Neuronal stem cell (in vitro differentiated cells): ENCODE results near the gene F12.

Experiments
- DNase-seq: peaks from one replicate; pipeline ENCODE4 v3.0.0-alpha.2; 2013; ENCODE audit warnings: low spot score
- H2AFZ ChIP-seq: one replicate; pipeline ENCODE4 v1.6.1; 2013; ENCODE audit warnings: mild to moderate bottlenecking, low read length, inconsistent platforms
- H2AK5ac ChIP-seq: 2 replicates; pipeline ENCODE4 v1.6.1; 2013; ENCODE audit warnings: low read depth, mild to moderate bottlenecking, inconsistent platforms, low read length, moderate library complexity, mixed read lengths
- H2BK120ac ChIP-seq: 2 replicates; pipeline ENCODE4 v1.6.1; 2013; ENCODE audit warnings: low read depth, mild to moderate bottlenecking, inconsistent platforms, low read length, moderate library complexity, mixed read lengths
- H2BK12ac ChIP-seq: one replicate; pipeline ENCODE4 v1.6.1; 2013; ENCODE audit warnings: low read length, inconsistent platforms
- H2BK15ac ChIP-seq: 2 replicates; pipeline ENCODE4 v1.6.1; 2013; ENCODE audit warnings: mild to moderate bottlenecking, low read length, inconsistent platforms, mixed read lengths
- H2BK5ac ChIP-seq: one replicate; pipeline ENCODE4 v1.6.1; 2013; ENCODE audit warnings: inconsistent platforms, mild to moderate bottlenecking, low read length, moderate library complexity
- H3K14ac ChIP-seq: one replicate; pipeline ENCODE4 v1.6.1; 2013; ENCODE audit warnings: low read length, inconsistent platforms
- H3K18ac ChIP-seq: 2 replicates; pipeline ENCODE4 v1.6.1; 2013; ENCODE audit warnings: low read length, inconsistent platforms
- H3K23ac ChIP-seq: 2 replicates; pipeline ENCODE4 v1.6.1; 2013; ENCODE audit warnings: low read depth, mild to moderate bottlenecking, mixed read lengths, low read length, inconsistent platforms; ENCODE audit not compliant: poor library complexity
- H3K27ac ChIP-seq: replicated peaks from 3 replicates; pipeline ENCODE4 v1.5.1; 2013; ENCODE audit warnings: low read length, inconsistent platforms
- H3K27me3 ChIP-seq, 3 experiments: 2 replicates each; pipeline ENCODE4 v1.6.1; 2013; ENCODE audit warnings: low read length in 3 of 3, mild to moderate bottlenecking in 2 of 3, inconsistent platforms in 1 of 3, low read depth in 1 of 3, mixed read lengths in 1 of 3, moderate library complexity in 1 of 3; ENCODE audit not compliant: control insufficient read depth in 3 of 3, insufficient read depth in 3 of 3
- H3K36me3 ChIP-seq, 2 donors: replicated peaks in 1 of 2; 2 replicates each; pipeline ENCODE4 v1.6.1; 2013; ENCODE audit warnings: low read length in 2 of 2; ENCODE audit not compliant: control insufficient read depth in 2 of 2, insufficient read depth in 2 of 2
- H3K4ac ChIP-seq: 2 replicates; pipeline ENCODE4 v1.6.1; 2013; ENCODE audit warnings: inconsistent platforms, mild to moderate bottlenecking, low read length, moderate library complexity
- H3K4me1 ChIP-seq, 2 donors: 1 replicate in 1 of 2; 2 replicates in 1 of 2; pipeline ENCODE4 v1.6.1; 2013; ENCODE audit warnings: low read length in 2 of 2, low read depth in 1 of 2; ENCODE audit not compliant: control insufficient read depth in 2 of 2, insufficient read depth in 1 of 2
- H3K4me2 ChIP-seq: one replicate; pipeline ENCODE4 v1.6.1; 2013; ENCODE audit warnings: mild to moderate bottlenecking, low read length, inconsistent platforms; ENCODE audit not compliant: insufficient read depth, poor library complexity, severe bottlenecking
- H3K4me3 ChIP-seq, 2 donors: 2 replicates each; pipeline ENCODE4 v1.5.1; 2013; ENCODE audit warnings: low read length in 2 of 2, mild to moderate bottlenecking in 2 of 2, inconsistent platforms in 1 of 2, moderate library complexity in 1 of 2
- H3K79me1 ChIP-seq: one replicate; pipeline ENCODE4 v1.6.1; 2013; ENCODE audit warnings: low read depth, mild to moderate bottlenecking, inconsistent platforms, low read length, moderate library complexity
- H3K9ac ChIP-seq: one replicate; pipeline ENCODE4 v1.6.1; 2013; ENCODE audit warnings: mild to moderate bottlenecking, low read depth, low read length, inconsistent platforms; ENCODE audit not compliant: poor library complexity
- H3K9me3 ChIP-seq, 2 donors: replicated peaks in 1 of 2; 2 replicates each; pipeline versions ENCODE3 to v1.6.1; 2013; ENCODE audit warnings: low read length in 2 of 2, mild to moderate bottlenecking in 2 of 2, inconsistent platforms in 1 of 2, low read depth in 1 of 2, mixed read lengths in 1 of 2, moderate library complexity in 1 of 2; ENCODE audit not compliant: control insufficient read depth in 2 of 2, insufficient read depth in 1 of 2
- H4K8ac ChIP-seq: one replicate; pipeline ENCODE4 v1.6.1; 2013; ENCODE audit warnings: low read depth, mild to moderate bottlenecking, inconsistent platforms, low read length, moderate library complexity
- H4K91ac ChIP-seq: one replicate; pipeline ENCODE4 v1.6.1; 2013; ENCODE audit warnings: low read length, low read depth, mild to moderate bottlenecking, inconsistent platforms; ENCODE audit not compliant: poor library complexity
- WGBS, 2 donors: extraction: QIAGEN DNeasy Blood & Tissue Kit; methylation state at CpG; one replicate each; pipeline ENCODE4 v1.1.7; 2013; ENCODE audit warnings: missing lambda C conversion rate in 2 of 2, mixed read lengths in 1 of 2; ENCODE audit not compliant: insufficient read length in 2 of 2, insufficient replicate concordance in 1 of 2; ENCODE audit errors: extremely low coverage in 2 of 2; 5-methylcytosine and 5-hydroxymethylcytosine counted together

F12 gene

DNA sequence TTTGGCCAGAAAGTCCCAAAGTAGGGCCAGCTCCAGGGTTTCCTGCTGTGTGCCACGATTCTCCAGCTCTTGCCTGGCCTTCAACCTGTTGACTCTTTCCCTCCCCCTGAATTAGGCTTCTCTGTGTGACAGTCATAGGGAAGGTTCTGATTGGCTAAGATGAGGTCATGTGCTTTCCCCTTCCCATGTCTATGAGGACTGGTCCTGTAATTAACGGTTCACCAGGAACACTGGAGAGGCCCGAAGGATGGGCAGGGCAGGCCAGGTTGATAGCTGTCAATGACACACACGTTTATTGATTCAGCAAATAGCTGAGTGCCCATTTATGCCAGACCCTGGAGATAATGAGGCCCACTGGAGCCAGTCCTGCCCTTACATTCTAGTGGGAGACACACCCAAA, 28.3 kb upstream of the F12 start:
- H3K4me1 ChIP-seq, result peaks cover 0 to 2% of the 10 kb centered on the region in 2 donors
- H4K8ac ChIP-seq, result no peak overlapping the region
- H3K9me3 ChIP-seq, result no peaks in the 10 kb centered on the region
- no peak overlapping the region for H3K18ac ChIP-seq
- H3K36me3 ChIP-seq, result peaks cover 40 to 87% of the 10 kb centered on the region in 2 donors
- H3K79me1 ChIP-seq, result peaks cover 4% of the 10 kb centered on the region
- no peaks in the 10 kb centered on the region for H3K27me3 ChIP-seq
- H3K14ac ChIP-seq, result no peak overlapping the region
- WGBS, 2 donors, result no CpG with 5 or more reads among the region's 4 CpGs
- no peak overlapping the region for H3K23ac ChIP-seq
- H2AFZ ChIP-seq, result no peak overlapping the region
- no peak overlapping the region for H3K4me2 ChIP-seq
- H2BK5ac ChIP-seq, result no peak overlapping the region
- H3K9ac ChIP-seq, result no peak overlapping the region
- H2BK120ac ChIP-seq, result no peak overlapping the region
- no peak overlapping the region for H2AK5ac ChIP-seq
- no peak overlapping the region for H3K4me3 ChIP-seq
- no peak overlapping the region for H4K91ac ChIP-seq
- H3K27ac ChIP-seq, result no peak overlapping the region
- H2BK15ac ChIP-seq, result no peak overlapping the region
- H3K4ac ChIP-seq, result no peak overlapping the region
- DNase-seq, result no peak
- no peak overlapping the region for H2BK12ac ChIP-seq

- WGBS, 2 donors, result no CpG with 5 or more reads among the region's 37 CpGs
- H2AK5ac ChIP-seq, result no peak overlapping the region
- no peak overlapping the region for H3K27ac ChIP-seq
- no peak overlapping the region for H2BK12ac ChIP-seq
- H4K8ac ChIP-seq, result no peak overlapping the region
- no peak overlapping the region for H2BK120ac ChIP-seq
- no peak overlapping the region for H4K91ac ChIP-seq
- H3K18ac ChIP-seq, result no peak overlapping the region
- no peaks in the 10 kb centered on the region for H3K4me1 ChIP-seq
- H3K9ac ChIP-seq, result peak overlapping the region; percentile 70
- H3K14ac ChIP-seq, result peak overlapping the region; percentile 82
- H3K9me3 ChIP-seq, result no peaks in the 10 kb centered on the region
- H3K4ac ChIP-seq, result no peak overlapping the region
- DNase-seq, result no peak
- H3K4me3 ChIP-seq, result no peak overlapping the region
- H2AFZ ChIP-seq, result no peak overlapping the region
- no peak overlapping the region for H2BK5ac ChIP-seq
- peaks cover 50 to 88% of the 10 kb centered on the region in 2 donors for H3K36me3 ChIP-seq
- H3K79me1 ChIP-seq, result peaks cover 4% of the 10 kb centered on the region
- H3K23ac ChIP-seq, result no peak overlapping the region
- no peak overlapping the region for H3K4me2 ChIP-seq
- H2BK15ac ChIP-seq, result no peak overlapping the region
- no peaks in the 10 kb centered on the region for H3K27me3 ChIP-seq
Observed at GRCh38 chr5:177435847-177436536, 26.6 kb upstream of the F12 start.

GRCh38 chr5:177434942-177435738, 25.8 kb upstream of the F12 start:
- no peak overlapping the region for H3K4me2 ChIP-seq
- H3K4ac ChIP-seq, result no peak overlapping the region
- H4K91ac ChIP-seq, result no peak overlapping the region
- no peak overlapping the region for H3K18ac ChIP-seq
- H4K8ac ChIP-seq, result no peak overlapping the region
- H2BK15ac ChIP-seq, result no peak overlapping the region
- no peak overlapping the region for H3K27ac ChIP-seq
- H3K14ac ChIP-seq, result no peak overlapping the region
- peaks cover 49 to 89% of the 10 kb centered on the region in 2 donors for H3K36me3 ChIP-seq
- DNase-seq, result no peak
- H3K4me3 ChIP-seq, result no peak overlapping the region
- H3K4me1 ChIP-seq, result no peaks in the 10 kb centered on the region
- no peak overlapping the region for H2AK5ac ChIP-seq
- H2BK12ac ChIP-seq, result no peak overlapping the region
- H3K79me1 ChIP-seq, result peaks cover 4% of the 10 kb centered on the region
- no CpG with 5 or more reads among the region's 20 CpGs for WGBS, 2 donors
- H2BK5ac ChIP-seq, result no peak overlapping the region
- H3K9me3 ChIP-seq, result no peaks in the 10 kb centered on the region
- H3K23ac ChIP-seq, result no peak overlapping the region
- no peaks in the 10 kb centered on the region for H3K27me3 ChIP-seq
- H2AFZ ChIP-seq, result no peak overlapping the region
- H3K9ac ChIP-seq, result no peak overlapping the region
- H2BK120ac ChIP-seq, result no peak overlapping the region

DNA sequence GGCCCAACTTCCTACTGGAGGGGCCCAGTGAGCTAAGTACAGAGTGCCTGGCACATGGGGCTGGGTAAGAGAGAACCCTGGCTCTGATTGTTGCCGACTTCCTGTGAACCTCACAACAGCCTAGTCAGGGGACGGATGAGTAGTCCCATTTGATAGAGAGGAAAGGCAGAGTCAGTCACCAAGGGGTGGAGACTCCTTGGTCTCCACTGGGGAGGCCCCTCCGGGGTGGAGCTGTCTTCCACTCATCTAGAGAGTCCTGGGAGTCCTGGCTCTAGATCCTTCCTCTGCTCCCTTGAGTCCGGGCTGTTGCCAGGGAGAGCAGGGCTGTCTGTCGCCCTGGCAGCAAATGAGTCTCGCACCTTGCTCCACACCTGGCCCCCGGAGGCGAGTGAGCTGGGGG, 25.1 kb upstream of the F12 start:
- Histone ChIP-seq H3K4me1 (peaks cover 0 to 1% of the 10 kb centered on the region in 2 donors), H3K4me2 (no peak overlapping the region), H3K9ac (no peak overlapping the region), H3K23ac (no peak overlapping the region), H3K14ac (no peak overlapping the region), H2BK120ac (no peak overlapping the region), H2BK5ac (no peak overlapping the region), H4K91ac (no peak overlapping the region), H3K4me3 (no peak overlapping the region), H2BK12ac (no peak overlapping the region), H2AK5ac (no peak overlapping the region), H4K8ac (no peak overlapping the region), H3K4ac (no peak overlapping the region), H3K36me3 (peaks cover 47 to 89% of the 10 kb centered on the region in 2 donors), H2BK15ac (no peak overlapping the region), H3K18ac (no peak overlapping the region), H3K9me3 (no peaks in the 10 kb centered on the region), H2AFZ (no peak overlapping the region), H3K79me1 (peaks cover 6% of the 10 kb centered on the region), H3K27ac (no peak overlapping the region), H3K27me3 (no peaks in the 10 kb centered on the region)
- WGBS, 2 donors, result no CpG with 5 or more reads among the region's 8 CpGs
- DNase-seq, result no peak
